Activated CD8-positive, alpha-beta memory T cell treated with anti-CD3 and anti-CD28 coated beads, Interleukin-2, amount 50 U/mL, for 24 hours (primary cell): ENCODE results near the gene MAGEA6.
"Not testable (repeated sequence)": the region's sequence is repeated elsewhere in the genome, so short reads cannot be mapped to it uniquely, and the experiment has no call there.

ENCODE experiments used
- DNase-seq: peaks from one replicate; pipeline ENCODE4 v3.0.0-alpha.2; 2020; ENCODE audit errors: extremely low read depth

Gene MAGEA6, protein sequence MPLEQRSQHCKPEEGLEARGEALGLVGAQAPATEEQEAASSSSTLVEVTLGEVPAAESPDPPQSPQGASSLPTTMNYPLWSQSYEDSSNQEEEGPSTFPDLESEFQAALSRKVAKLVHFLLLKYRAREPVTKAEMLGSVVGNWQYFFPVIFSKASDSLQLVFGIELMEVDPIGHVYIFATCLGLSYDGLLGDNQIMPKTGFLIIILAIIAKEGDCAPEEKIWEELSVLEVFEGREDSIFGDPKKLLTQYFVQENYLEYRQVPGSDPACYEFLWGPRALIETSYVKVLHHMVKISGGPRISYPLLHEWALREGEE

DNA sequence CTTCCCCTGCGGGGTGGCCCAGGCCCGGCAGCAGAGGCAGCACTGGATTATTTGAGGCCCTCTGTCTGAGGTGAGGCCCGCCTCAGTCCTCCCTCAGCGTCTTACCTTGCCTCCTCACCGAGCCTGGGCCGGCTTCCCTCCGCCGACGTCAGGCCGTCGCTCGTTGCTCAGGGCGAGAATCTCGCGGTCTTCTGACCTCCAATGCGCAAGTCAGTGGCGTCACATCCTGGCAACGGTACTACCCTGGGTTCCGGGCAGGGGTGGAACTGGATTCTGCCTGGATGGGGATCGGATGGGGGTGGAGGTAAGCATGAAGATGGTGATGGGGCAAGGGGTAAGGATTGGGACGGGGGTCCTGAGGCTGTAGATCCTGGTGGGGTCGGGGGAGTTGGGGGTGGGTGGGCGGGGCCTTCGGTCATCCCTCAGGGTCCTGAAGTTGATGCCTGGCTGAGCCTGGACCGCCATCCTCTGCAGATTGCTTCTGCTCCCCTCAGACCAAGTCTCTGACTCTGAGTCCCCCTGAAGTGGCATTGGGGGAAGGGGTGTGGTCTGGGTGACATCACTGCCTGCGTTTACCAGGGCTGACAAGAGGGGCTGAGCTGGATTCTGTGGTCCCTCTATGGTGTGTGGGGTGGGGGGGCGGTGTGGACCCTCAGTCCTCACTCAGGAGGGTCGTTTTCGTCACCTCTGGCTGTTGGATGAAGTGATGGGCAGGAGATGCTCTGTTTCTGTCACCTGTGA lies at the start of gene MAGEA6:
Gene MAGEA6, minus strand, starts transcription at position 141 of the 741 bp plus-strand sequence. CDS start 2,039 bp downstream, outside the sequence.
- DNase-seq: not testable (repeated sequence)

DNA sequence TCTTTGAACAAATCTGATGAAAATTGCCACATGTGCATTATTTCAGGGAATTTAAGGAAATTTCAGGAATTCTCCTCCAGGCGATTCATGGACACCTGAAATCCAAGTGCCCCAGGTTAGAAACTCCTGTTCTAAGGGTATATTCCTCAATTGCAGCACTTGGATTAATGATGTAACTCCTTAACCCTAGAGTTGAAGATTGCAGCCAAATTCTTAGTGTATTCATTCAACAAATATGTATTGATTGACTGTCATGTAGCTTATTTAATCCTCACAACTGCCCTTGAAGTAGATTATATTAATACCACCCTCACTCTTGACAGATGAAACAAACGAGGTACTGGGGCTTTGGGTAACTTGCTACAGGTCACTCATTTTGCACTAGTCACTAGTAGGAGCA lies 49.8 kb upstream of the MAGEA6 start:
- DNase-seq: no peak

DNA sequence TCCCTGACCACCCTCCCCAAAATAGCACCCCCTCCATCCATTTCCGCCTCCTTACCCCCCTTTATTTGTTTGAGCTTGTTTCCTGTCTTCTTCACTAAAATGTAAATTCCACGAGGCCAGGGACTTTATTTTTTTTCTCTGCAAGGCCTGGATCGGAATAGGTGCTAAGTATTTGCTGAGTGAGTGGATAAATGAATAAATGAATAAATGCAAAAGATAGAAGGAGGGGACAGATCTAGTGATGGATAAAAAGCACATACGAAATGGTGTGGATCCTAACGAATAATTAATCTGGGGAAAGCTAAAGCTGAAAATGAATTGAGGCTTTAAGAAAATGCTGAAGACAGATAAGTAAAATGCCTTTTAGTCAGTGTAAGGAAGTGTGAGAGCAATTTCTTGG lies 48.9 kb upstream of the MAGEA6 start:
- DNase-seq: no peak

DNA sequence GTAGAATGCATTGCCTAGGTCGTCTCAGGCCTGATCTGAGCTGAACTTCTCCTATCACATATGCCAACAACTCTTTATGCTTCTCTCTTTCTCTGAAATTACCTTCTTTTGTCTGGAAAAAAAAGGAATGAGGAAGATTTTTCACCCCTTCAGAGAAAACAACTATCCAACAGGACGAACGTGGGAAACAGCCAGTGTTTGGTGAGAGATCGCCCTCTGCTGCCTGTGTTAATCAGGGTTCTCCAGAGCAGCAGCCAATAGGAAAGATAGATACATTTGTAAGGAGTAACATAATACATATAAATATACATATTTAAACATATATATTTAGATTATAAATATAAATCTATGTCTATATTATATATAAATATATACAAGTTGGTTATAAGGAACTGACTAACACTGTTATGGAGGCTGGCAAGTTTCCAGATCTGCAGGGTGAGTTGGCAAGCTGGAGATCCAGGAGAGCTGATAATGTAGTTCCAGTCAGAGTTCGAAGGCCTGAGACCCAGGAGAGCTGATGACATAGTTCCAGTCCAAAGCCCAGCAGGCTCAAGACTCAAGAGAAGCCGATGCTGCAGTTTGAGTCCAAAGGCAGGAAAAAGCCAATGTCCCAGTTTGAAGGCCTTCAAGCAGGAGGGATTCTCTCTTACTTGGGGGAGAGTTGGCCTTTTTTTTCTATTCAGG lies 47.7 kb upstream of the MAGEA6 start:
- DNase-seq: no peak

DNA sequence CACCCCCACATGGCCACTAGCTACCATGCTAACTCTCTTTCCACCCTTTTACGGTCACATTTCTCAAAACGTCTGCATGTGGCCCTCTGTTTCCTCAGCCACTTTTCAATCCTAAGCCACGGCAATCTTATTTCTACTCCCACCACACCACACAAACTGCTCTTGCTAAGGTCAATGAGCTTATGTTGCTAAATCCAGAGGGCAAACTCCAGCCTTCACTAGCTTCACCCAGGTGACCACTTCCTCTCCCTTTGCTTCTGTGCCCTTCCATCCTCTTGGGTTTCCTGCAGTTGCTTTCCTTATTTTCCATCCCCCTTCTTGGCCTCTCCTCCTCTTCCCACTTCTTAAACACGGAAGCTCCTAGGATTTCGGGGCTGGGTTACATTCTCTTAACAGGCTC lies 44.6 kb upstream of the MAGEA6 start:
- no peak for DNase-seq

DNA sequence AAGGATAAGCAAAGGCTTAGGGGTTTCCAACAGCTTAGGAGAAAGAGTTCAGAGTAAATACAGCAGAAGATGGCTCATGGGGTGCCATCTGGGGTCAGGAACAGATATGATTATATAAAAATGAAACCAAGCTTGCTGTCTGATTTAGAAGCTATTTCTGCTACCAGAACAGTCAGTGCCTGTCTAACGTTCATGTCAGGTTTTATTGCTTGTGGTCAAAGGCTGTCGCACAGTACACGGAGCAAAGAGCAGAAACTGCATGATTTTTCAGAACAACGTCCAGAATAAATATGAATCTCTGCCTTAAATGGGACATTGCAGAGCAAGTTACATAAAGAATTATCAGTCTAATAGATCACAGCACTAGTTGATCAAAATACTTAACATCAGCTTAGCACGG lies 43.7 kb upstream of the MAGEA6 start:
- DNase-seq: no peak

DNA sequence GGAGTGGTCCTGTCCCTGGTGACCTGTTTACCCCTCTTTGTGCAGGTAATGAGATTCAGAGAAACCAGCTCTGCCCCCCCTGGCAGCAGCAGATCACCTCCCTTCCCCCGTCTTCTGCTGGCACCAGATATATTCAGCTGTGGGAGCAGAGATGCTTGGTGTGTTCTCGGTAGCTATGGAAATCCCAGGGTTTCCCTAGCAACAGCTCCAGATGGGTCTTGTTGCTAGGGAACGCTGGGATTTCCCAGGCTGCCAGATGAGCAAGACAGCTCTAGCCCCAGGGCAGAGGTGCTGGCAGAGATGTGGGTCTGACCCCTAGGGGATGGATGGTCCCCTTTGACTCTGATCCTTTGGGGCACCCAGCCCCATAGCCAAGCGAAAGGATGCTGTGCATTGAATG lies 40.9 kb upstream of the MAGEA6 start:
- DNase-seq: no peak

DNA sequence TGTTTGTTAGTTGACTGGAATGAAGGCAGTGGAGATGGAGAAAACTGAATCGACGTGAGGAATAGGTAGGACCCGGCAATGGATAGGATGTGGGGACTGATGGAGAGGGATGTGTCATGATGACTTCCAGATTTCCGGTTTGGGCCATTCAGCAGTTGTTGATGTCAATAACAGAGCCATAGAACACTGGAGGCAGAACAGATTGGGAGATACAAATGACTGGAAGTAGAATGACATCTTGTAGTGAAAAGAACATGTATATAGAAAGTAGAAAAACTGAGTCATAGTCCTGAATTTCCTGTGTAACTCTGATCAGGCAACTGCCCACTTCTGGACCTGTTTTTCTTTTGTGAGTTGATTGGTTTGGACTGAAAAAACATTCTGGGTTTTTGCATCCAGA lies 36.5 kb upstream of the MAGEA6 start:
- no peak for DNase-seq

DNA sequence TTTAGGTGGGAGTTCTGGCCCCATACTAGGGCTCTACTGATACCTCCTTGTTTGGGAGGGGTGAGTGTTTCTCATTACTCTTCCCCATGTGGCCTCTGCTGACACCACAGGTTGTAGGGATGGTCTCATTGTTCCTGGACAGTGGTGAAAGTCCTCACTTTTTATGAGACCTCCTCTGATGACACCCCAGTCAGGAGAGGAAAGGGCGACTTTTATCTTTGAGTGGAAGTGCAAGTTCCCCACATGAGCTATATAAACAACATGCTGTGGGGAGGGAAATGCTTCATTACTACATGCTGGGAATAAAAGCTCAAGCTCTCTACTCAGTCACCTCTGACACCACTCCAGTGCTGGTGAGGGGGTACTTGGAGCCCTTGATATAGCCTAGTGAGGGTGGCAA lies 29.5 kb upstream of the MAGEA6 start:
- DNase-seq: no peak

DNA sequence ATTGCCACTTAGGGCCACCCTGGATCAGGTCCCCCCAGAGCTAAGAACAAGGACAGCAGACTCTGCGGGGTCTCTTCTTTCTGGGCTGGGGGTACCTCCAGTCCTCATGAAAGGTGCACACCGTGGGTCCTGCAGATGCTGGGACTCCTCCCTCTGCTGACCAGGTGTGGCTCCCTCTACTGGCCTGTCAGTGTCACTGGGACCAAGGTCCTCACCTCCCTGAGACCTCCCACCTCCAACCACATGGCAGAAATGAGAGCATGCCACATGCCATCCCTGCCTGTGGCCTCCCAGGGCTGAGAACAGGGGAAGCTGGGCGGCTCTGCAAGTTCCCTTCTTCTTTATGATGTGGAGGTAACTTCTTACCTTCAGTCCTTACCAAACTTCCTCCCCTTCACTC lies 17.6 kb upstream of the MAGEA6 start:
- not testable (repeated sequence) for DNase-seq

DNA sequence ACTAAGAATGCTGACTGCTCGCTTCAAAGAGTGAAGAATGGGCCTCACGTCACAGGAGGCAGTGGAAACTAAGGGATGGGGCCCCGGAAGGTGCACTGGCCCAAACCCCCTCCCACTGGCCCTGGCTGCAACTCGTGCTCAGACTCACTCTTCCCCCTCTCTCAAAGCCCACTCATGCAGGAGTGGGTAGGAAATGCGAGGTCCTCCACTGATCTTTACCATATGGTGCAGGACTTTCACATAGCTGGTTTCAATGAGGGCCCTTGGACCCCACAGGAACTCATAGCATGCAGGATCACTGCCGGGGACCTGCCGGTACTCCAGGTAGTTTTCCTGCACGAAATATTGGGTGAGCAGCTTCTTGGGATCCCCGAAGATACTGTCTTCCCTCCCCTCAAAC lies 2.9 kb downstream of the MAGEA6 start:
- DNase-seq: not testable (repeated sequence)

DNA sequence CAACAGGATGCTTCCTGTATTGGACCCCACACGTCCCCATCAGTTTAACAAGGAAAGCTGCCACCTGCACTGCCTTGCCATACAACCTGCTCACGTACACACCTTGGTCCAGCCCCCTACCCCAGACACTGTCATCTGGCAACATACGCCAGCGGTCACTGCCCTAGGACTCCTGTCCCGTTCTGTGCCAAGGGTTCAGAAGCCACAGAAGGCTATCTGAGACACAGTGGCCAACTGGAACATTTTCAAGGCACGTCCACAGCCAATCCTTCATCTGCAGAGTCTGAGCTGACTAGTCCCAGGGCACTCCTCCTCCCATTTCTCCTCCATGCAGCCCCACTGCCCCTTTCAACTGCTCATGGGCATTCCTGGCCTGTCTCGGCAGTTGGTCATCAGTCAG lies 7.9 kb downstream of the MAGEA6 start:
- not testable (repeated sequence) for DNase-seq

DNA sequence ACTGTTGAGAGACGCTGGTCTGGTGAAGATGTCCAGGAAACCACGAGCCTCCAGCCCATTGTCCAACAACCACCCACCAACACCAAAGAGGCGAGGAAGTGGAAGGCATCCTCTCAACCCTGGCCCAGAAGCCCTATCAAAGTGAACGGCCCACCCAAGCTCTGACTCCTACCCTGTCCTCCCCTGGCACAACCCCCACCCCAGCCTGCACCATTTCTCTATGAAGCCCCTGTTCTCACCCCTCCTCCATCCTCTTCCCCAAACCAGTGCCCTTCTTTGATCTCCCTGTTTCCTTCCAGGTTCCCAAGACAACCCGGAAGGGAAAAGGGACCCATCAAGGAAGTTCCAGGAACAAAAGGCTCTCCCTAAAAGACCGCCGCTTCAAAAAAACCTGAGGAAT lies 9.9 kb downstream of the MAGEA6 start:
- not testable (repeated sequence) for DNase-seq

DNA sequence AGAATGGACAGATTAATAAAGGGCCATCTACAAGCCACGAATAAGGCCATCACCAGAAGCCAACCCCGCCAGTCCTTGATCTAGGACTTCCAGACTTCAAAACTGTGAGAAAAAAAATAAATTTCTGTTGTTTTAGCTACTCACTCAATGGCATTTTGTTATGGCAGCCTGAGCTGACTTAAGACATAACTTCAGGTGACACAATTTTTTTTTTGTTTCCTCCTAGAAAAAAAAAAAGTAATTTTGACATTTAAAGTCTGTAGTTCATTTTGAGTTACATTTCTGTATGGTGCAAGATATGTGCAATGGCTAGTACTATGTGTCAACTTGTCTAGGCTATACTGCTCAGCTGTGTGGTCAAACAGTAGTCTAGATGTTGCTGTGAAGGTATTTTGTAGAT lies 10.6 kb downstream of the MAGEA6 start, which contains the start of gene CSAG3:
Gene CSAG3, plus strand, starts transcription at position 301 of the 400 bp plus-strand sequence.
- DNase-seq: not testable (repeated sequence)

DNA sequence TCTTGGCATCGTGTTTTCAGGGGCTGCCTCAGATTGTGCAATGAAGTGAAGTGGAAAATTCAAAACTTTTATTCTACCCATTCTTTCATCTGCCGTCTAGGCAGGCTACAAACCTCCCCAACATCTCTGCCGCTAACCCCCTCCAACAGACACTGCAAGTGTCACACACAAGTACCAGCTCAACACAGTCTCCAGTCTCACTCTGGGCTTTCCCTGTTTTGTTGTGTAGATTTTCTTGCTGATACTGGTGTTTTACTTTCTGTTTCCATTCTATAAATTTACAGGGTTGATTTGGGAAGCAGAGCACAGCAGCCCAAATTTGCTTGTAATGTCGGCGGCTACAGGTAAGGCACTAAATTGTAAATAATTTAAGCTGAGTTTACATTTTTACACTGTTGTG lies 14.6 kb downstream of the MAGEA6 start:
- not testable (repeated sequence) for DNase-seq

DNA sequence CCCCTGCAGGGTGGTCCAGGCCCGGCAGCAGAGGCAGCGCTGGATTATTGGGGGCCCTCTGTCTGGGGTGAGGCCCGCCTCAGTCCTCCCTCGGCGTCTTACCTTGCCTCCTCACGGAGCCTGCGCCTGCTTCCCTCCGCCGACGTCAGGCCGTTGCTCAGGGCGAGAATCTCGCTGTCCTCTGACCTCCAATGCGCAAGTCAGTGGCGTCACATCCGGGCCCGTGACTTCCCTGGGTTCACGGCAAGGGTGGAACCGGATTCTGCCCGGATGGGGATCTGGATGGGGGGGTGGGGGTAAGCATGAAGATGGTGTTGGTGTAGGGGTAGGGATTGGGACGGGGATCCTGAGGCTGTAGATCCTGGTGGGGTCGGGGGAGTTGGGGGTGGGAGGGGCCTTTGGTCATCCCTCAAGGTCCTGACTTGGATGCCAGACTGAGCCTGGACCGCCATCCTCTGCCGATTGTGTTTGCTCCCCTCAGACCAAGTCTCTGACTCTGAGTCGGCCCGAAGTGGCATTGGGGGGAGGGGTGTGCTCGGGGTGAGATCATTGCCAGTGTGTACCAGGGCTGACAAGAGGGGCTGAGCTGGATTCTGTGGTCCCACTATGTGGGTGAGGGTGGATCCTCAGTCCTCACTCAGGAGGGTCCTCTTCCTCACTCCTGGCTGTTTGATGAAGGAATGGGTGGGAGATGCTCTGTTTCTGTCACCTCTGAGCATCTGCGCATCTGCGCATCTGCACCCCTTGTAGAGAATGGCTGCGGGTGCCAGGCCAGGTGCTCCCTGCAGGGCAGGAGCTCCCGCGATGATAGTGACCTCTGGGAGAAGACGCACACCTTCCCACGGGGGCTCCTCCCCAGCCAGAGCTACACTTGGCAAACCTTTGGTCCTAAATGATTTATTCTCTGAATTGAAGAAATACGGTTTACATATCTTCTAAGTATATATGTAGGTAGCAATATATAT lies 15.5 kb downstream of the MAGEA6 start, which contains the start of gene MAGEA2:
Gene MAGEA2, minus strand, starts transcription at position 157 of the 965 bp plus-strand sequence. CDS start 2,479 bp downstream, outside the sequence.
- DNase-seq: not testable (repeated sequence)

DNA sequence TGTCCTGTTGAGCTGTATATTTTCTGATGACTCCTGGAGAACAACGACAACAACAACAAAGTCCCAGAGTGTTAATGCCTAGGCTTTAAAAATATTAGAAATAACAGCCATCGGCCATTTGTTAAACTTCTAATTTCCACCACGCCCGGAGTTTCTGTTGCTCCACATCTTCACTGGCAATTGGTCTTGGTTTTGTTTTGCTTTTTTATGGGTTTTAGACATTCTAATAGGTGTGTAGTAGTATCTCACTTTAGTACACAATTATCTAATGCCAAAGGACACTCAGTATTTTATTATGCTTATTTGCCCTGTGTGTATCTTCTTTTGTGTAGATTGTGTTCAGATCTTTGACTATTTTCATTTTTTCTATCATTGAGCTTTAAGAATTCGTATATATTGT lies 30.9 kb downstream of the MAGEA6 start:
- DNase-seq: no peak

DNA sequence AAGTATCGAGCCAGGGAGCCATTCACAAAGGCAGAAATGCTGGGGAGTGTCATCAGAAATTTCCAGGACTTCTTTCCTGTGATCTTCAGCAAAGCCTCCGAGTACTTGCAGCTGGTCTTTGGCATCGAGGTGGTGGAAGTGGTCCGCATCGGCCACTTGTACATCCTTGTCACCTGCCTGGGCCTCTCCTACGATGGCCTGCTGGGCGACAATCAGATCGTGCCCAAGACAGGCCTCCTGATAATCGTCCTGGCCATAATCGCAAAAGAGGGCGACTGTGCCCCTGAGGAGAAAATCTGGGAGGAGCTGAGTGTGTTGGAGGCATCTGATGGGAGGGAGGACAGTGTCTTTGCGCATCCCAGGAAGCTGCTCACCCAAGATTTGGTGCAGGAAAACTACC lies 33.0 kb downstream of the MAGEA6 start:
- DNase-seq: not testable (repeated sequence)

DNA sequence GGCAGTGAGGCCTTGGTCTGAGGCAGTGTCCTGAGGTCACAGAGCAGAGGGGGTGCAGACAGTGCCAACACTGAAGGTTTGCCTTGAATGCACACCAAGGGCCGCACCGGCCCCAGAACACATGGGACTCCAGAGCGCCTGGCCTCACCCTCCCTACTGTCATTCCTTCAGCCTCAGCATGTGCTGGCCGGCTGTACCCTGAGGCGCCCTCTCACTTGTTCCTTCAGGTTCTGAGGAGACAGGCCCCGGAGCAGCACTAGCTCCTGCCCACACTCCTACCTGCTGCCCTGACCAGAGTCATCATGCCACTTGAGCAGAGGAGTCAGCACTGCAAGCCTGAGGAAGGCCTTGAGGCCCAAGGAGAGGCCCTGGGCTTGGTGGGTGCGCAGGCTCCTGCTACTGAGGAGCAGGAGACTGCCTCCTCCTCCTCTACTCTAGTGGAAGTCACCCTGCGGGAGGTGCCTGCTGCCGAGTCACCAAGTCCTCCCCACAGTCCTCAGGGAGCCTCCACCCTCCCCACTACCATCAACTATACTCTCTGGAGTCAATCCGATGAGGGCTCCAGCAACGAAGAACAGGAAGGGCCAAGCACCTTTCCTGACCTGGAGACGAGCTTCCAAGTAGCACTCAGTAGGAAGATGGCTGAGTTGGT lies 33.5 kb downstream of the MAGEA6 start:
- no peak for DNase-seq

DNA sequence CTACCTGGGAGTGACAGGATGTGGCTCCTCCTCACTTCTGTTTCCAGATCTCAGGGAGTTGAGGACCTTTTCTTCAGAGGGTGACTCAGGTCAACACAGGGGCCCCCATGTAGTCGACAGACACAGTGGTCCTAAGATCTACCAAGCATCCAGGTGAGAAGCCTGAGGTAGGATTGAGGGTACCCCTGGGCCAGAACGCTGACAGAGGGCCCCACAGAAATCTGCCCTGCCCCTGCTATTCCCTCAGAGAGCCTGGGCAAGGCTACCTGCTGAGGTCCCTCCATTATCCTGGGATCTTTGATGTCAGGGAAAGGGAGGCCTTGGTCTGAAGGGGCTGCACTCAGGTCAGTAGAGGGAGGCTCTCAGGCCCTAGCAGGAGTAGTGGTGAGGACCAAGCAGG lies 34.4 kb downstream of the MAGEA6 start:
- no peak for DNase-seq
